Effector CD8-positive, alpha-beta T cell (primary cell): ENCODE data around the gene SKI.

ENCODE experiments used
- DNase-seq: peaks from one replicate; lab custom pipeline; 2025; lab: John Stamatoyannopoulos, UW

Gene SKI

GRCh38 chr1:2352341-2352896, 124.3 kb downstream of the SKI start:
- no peak for DNase-seq

- no peak for DNase-seq
These were observed 124.9 kb downstream of the SKI start for GRCh38 chr1:2352897-2353550.

GRCh38 chr1:2353551-2354438, 125.7 kb downstream of the SKI start:
- no peak for DNase-seq

GRCh38 chr1:2354511-2355372, 126.6 kb downstream of the SKI start:
- no peak for DNase-seq

- no peak for DNase-seq
These were observed 127.5 kb downstream of the SKI start for GRCh38 chr1:2355373-2356261.

GRCh38 chr1:2356401-2356800, 128.3 kb downstream of the SKI start:
- DNase-seq, result no peak

- no peak for DNase-seq
These were observed 129.1 kb downstream of the SKI start for GRCh38 chr1:2356911-2357845.

- no peak for DNase-seq
These were observed 130.0 kb downstream of the SKI start for GRCh38 chr1:2358072-2358471.

GRCh38 chr1:2358651-2359640, 130.8 kb downstream of the SKI start:
- no peak for DNase-seq
